Measurements from ENCODE around the gene SLC27A4.

Gene SLC27A4

DNA sequence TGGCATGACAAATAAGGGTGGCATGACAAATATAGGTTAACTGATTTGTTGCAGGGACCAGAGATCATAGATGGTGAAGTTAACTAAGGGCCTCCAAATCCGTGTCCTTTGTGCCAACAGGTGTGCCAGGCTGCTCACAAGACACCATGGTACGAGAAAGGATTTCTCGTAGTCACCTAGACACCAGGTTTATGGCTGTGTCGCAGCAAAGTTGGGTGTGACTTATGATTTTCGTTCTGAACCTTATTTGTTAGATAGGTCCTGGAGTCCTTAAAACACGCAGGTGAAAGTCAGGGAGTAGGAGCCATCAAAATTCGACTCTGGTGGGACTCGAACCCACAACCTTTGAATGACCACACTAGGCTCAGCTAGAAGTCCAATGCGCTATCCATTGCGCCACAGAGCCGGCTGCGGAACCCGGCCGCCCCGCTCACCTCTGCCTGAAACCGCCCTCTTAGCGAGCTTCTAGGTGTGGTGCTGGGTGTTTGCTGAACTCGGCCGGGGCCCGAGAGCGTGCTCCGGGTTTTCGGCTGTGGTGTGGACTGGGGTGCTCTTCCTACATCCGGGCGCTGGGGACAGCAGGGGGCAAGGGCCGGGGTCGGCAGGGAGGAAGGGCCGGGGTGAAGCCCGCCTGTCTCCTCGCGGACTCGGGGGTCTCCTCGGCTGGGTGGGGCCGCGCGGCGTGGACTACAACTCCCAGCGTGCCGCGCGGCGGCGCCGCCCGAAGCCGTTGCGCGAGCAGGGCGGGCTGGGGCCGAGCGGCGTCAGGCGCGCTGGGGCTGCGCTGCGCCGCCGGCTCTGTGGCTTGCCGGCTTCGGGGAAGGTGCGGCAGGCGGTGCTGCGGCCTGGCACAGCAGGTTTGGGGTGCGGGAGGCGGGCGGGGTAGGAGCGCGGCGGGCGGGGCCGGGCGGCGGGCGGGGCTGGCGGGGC is at the start of gene SLC27A4:
SLC27A4 (plus strand) TSS at position 767 of the 930 bp plus-strand sequence. CDS start 2,606 bp downstream, outside the sequence.
- peak; percentile 83 for DNase-seq

GRCh38 chr9:128292009-128292408 is 48.3 kb upstream of the SLC27A4 start:
- no peak for DNase-seq

DNA sequence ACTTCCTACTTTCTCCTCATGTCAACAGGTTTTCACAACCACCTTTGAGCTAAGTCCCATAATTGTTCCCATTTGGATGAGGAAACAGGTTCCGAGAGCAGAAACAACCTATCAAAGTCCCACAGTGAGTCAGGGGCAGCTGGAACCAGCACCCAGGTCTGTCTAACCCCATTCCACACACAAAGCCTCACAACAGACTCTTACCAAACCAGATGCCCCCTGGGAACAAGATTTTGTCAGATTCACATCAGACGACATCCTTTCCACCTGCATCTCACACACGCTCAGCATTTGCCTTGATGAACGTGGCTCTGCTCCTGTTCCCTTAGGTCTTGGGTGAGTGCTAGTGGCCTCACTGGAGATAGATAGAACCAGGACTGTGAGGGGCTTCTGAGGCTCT is 47.2 kb upstream of the SLC27A4 start:
- no peak for DNase-seq

DNA sequence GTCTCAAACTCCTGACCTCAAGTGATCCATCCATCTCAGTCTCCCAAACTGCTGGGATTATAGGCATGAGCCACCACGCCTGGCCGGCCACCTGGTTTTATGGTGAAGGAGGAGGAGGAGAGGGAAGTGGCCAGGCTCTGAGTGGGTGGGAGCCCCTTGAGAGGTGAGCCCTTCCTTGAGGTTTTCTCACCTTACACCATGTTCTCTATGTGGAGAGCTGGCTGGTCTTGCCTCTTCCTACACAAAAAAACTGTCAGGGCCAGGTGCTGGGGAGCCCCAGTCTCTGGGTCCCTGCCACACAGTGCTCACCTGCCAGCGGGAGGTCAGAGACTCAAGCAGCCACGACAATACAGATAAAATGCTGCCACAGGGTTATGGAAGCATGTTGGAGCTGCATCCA is 46.2 kb upstream of the SLC27A4 start:
- DNase-seq: no peak

GRCh38 chr9:128296340-128297220 is 43.7 kb upstream of the SLC27A4 start:
- peak; percentile 82 for DNase-seq

DNA sequence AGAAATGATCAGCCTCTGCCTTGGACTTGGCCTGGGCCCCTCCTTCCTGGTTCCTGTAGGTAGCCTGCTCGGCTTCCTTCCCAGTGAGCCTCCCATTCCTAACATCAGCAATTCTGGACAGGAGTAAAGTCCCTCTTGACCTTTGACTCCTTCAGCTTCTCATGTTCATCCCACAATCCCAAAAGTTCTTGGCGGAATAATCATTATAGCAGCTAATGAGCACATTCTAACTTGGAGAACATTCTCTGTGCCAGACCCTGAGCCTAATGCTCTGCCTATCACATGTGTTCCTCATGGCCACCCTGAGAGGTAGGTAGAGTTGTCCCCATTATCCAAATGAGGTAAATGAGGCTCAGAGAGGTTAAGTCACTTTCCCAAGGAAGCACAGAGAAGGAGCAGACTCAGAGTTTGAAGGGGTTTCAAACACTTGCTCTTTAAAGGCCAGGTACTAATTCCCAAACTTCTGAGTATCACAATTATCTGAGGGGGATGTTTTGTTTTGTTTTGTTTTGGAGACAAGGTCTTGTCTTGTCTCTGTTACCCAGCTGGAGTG is 43.0 kb upstream of the SLC27A4 start:
- no peak for DNase-seq

- DNase-seq: no peak
Measured at GRCh38 chr9:128298535-128299482, 41.5 kb upstream of the SLC27A4 start.

GRCh38 chr9:128304136-128304970 is 36.0 kb upstream of the SLC27A4 start:
- no peak for DNase-seq

- no peak for DNase-seq
Measured at GRCh38 chr9:128304971-128305288, 35.4 kb upstream of the SLC27A4 start.

DNA sequence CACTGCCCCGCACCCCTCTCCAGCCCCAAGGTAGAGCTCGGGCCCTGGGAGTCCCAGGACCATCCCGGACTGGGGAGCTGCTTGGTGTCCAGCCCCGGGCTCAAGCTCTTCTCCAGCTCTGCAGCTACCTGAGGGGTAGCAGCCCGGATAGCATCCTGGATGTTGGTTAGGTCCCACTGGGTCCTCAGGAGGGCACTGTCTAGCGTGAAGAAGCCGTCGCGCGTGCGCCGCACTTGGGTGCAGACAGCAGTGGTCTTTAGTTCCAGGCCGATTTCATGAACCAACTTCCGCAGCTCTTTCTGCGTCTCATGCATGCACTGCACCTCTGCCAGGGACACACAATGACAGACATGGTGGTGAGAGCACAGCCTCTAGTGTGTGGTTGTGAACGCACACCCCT is 30.8 kb upstream of the SLC27A4 start:
- no peak for DNase-seq

DNA sequence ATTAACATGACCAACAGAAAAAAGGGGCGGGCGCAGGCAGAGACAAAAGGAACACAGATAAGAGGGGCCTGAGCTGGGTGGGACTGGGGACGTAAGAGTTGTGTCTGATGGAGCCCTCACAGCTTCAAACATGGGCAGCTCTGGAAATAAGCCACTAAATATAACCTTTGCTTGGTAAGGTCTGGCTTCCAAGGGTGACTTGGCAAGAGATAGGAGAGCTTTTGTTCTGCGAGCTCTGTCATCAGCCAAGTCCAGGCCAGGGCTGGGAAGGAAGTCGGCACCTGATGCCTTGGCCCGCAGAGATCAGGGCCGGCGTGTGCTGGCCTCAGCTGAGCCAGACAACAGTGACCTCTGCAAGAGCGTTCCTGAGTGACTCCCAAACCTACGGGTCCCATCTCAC is 29.9 kb upstream of the SLC27A4 start:
- peak; percentile 30 for DNase-seq

- DNase-seq: no peak
Measured at GRCh38 chr9:128314697-128315096, 25.6 kb upstream of the SLC27A4 start.

- no peak for DNase-seq
Measured at GRCh38 chr9:128316421-128316820, 23.9 kb upstream of the SLC27A4 start.

GRCh38 chr9:128317629-128318028 is 22.7 kb upstream of the SLC27A4 start:
- no peak for DNase-seq

GRCh38 chr9:128321343-128321742 is 19.0 kb upstream of the SLC27A4 start:
- no peak for DNase-seq

DNA sequence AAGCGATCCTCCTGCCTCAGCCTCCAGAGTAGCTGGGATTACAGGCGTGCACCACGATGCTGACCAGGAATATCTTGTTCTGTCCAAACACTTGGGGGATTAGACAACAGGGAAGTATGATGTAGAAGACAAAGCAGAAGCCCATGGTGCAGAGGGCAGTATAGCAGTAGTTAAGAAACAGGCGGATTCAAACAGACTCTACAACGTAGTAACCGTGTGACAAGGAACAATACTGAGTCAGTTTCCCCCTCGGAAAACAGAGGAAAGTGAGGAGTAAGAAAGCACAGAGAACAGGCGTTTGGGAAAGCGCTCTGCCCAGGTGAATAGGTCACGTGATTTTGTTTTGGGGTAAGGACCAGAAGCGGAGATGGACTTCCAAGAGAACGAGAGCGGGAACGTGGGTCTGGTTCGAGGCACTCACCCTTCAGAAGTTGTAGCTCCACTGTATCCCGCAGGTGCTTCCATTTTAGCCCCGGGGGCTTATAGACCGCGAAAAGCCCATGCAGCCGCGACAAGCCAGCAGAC is 18.4 kb upstream of the SLC27A4 start:
- DNase-seq: no peak

GRCh38 chr9:128322404-128323211 is 17.7 kb upstream of the SLC27A4 start, which contains the start of the genes COQ4 and TRUB2:
TSS of gene COQ4 (plus strand) at chr9:128322839. CDS start at chr9:128322859, 20 bp downstream.
TSS of gene TRUB2 (minus strand) at chr9:128322447. CDS start at chr9:128322408, 39 bp downstream.
- DNase-seq: peak; percentile 95

- DNase-seq: peak; percentile 10
Measured at GRCh38 chr9:128323212-128323730, 17.1 kb upstream of the SLC27A4 start.

GRCh38 chr9:128323791-128324190 is 16.5 kb upstream of the SLC27A4 start:
- DNase-seq: no peak

DNA sequence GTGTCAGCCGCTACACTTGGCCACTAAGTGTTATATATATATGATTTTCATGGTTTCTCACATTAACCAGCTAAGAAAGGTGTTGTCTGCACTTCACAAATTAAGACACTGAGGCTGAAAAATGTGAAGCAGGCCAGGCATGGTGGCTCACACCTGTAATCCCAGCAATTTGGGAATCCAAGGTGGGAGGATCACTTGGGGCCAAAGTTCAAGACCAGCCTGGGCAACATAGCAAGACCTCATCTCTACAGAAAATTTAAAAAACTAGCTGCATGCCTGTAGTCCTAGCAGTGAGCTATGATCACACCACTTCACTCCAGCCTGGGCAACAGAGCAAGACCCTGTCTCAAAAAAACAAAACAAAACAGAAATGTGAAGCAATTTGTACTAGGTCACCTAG is 15.9 kb upstream of the SLC27A4 start:
- no peak for DNase-seq

All from hematopoietic multipotent progenitor cell treated with erythropoietin and hydrocortisone succinate and interleukin-3 and kit ligand, for 8 days (in vitro differentiated cells).